Endodermal cell (in vitro differentiated cells): ENCODE measurements around the gene NAA16. TPM values are rescaled to one million over a fixed set of nuclear protein-coding genes. Genes with fewer than 3 reads are reported as not detected.

ENCODE experiments used
- DNase-seq: peaks from one replicate; pipeline ENCODE4 v3.0.0-alpha.2; 2017
- H3K27ac ChIP-seq: 2 replicates; pipeline ENCODE4 v1.5.1; 2013; ENCODE audit warnings: mild to moderate bottlenecking, low read depth, low read length, moderate library complexity
- H3K27me3 ChIP-seq: 2 replicates; pipeline ENCODE4 v1.6.1; 2013; ENCODE audit warnings: mild to moderate bottlenecking, low read length, moderate library complexity; ENCODE audit not compliant: insufficient read depth, control insufficient read depth, poor library complexity, severe bottlenecking
- H3K36me3 ChIP-seq: 2 replicates; pipeline ENCODE4 v1.7.0; 2013; ENCODE audit warnings: mild to moderate bottlenecking, low read length, moderate library complexity; ENCODE audit not compliant: control insufficient read depth, insufficient read depth
- H3K4me1 ChIP-seq: one replicate; pipeline ENCODE4 v1.7.0; 2013; ENCODE audit warnings: low read length; ENCODE audit not compliant: control insufficient read depth, insufficient read depth
- H3K4me3 ChIP-seq: 2 replicates; pipeline ENCODE4 v1.5.1; 2013; ENCODE audit warnings: mild to moderate bottlenecking, low read length, moderate library complexity
- H3K9ac ChIP-seq: 2 replicates; pipeline ENCODE4 v1.6.1; 2013; ENCODE audit warnings: mild to moderate bottlenecking, low read length, moderate library complexity; ENCODE audit not compliant: poor library complexity, severe bottlenecking; ENCODE audit errors: extremely low read depth
- H3K9me3 ChIP-seq: 2 replicates; pipeline ENCODE4 v1.6.1; 2013; ENCODE audit warnings: mild to moderate bottlenecking, low read length, moderate library complexity; ENCODE audit not compliant: control insufficient read depth
- H3K27ac Mint-ChIP-seq: 2 replicates; pipeline ENCODE4 v1.8.0; 2020; ENCODE audit warnings: mixed read lengths
- H3K27me3 Mint-ChIP-seq: 2 replicates; pipeline ENCODE4 v1.8.0; 2021; ENCODE audit warnings: mild to moderate bottlenecking, mixed read lengths; ENCODE audit not compliant: insufficient read depth
- H3K36me3 Mint-ChIP-seq: 2 replicates; pipeline ENCODE4 v1.8.0; 2020; ENCODE audit warnings: low read depth, mixed read lengths
- H3K4me1 Mint-ChIP-seq: 2 replicates; pipeline ENCODE4 v1.8.0; 2020; ENCODE audit warnings: mixed read lengths
- H3K4me3 Mint-ChIP-seq: 2 replicates; pipeline ENCODE4 v1.8.0; 2020; ENCODE audit warnings: mild to moderate bottlenecking, moderate library complexity, mixed read lengths
- H3K9me3 Mint-ChIP-seq: 2 replicates; pipeline ENCODE4 v1.8.0; 2020; ENCODE audit warnings: mild to moderate bottlenecking, mixed read lengths
- CTCF ChIP-seq: fragments of 200-600 bp; sonication (generic); conservative IDR thresholded peaks from 2 replicates; pipeline ENCODE4 v1.5.0; 2021; ENCODE audit warnings: antibody characterized with exemption, mild to moderate bottlenecking
- WGBS, 2 experiments: methylation state at CpG; one replicate each; pipeline versions ENCODE4 v1.1.5 to v1.1.7; 2013; ENCODE audit warnings: missing lambda C conversion rate in 2 of 2, mixed read lengths in 1 of 2; ENCODE audit not compliant: insufficient coverage in 1 of 2, insufficient read length in 1 of 2; 5-methylcytosine and 5-hydroxymethylcytosine counted together
- total RNA-seq, 2 donors: library from RNA; stranded (reverse); fragmentation: NEBNext Ultra II Directional in 1 of 2; extraction: Animal tissue kit (Norgen Biotek cat#: 25700) in 1 of 2; gene quantifications; 2 replicates in 1 of 2; 3 replicates in 1 of 2; pipeline ENCODE4 v1.2.1, GENCODE V29; 2021

Gene NAA16
- total RNA-seq, 2 donors from 2014 or later, result 29.3 to 30.9 TPM

GRCh38 chr13:41405367-41405766, 94.3 kb downstream of the NAA16 start:
- H3K36me3 Mint-ChIP-seq, result no peaks in the 10 kb centered on the region
- no peak for DNase-seq
- no peak for TF ChIP-seq CTCF

GRCh38 chr13:41407380-41407779, 96.3 kb downstream of the NAA16 start:
- Histone ChIP-seq H3K4me3 (no peak overlapping the region), H3K36me3 (no peaks in the 10 kb centered on the region)
- peaks cover 8% of the 10 kb centered on the region for H3K4me1 Mint-ChIP-seq

More at GRCh38 chr13:41405367-41405766, 94.3 kb downstream of the NAA16 start:
- Histone ChIP-seq H3K9ac (no peak overlapping the region), H3K27ac (no peak overlapping the region), H3K4me3 (no peak overlapping the region), H3K36me3 (no peaks in the 10 kb centered on the region), H3K27me3 (no peaks in the 10 kb centered on the region), H3K4me1 (peaks cover 8% of the 10 kb centered on the region), H3K9me3 (no peaks in the 10 kb centered on the region)
- no peak overlapping the region for H3K4me3 Mint-ChIP-seq
- no peaks in the 10 kb centered on the region for H3K9me3 Mint-ChIP-seq
- WGBS, 2 experiments, result 88 to 100% methylated on average over 1 of the region's 2 CpGs
- H3K4me1 Mint-ChIP-seq, result peaks cover 6% of the 10 kb centered on the region
- H3K27ac Mint-ChIP-seq, result no peak overlapping the region
- H3K27me3 Mint-ChIP-seq, result no peaks in the 10 kb centered on the region

GRCh38 chr13:41408121-41408520, 97.1 kb downstream of the NAA16 start:
- no peak overlapping the region for H3K27ac ChIP-seq
- peaks cover under 1% of the 10 kb centered on the region for H3K4me1 ChIP-seq
- no peak overlapping the region for H3K4me3 Mint-ChIP-seq
- no peaks in the 10 kb centered on the region for H3K27me3 ChIP-seq
- no peak overlapping the region for H3K9ac ChIP-seq
- no peaks in the 10 kb centered on the region for H3K9me3 Mint-ChIP-seq
- H3K36me3 Mint-ChIP-seq, result no peaks in the 10 kb centered on the region
- no peak overlapping the region for H3K27ac Mint-ChIP-seq
- TF ChIP-seq CTCF, result no peak
- no peaks in the 10 kb centered on the region for H3K36me3 ChIP-seq
- H3K27me3 Mint-ChIP-seq, result no peaks in the 10 kb centered on the region
- no peak for DNase-seq
- H3K4me3 ChIP-seq, result no peak overlapping the region
- no peaks in the 10 kb centered on the region for H3K9me3 ChIP-seq
- peaks cover 2% of the 10 kb centered on the region for H3K4me1 Mint-ChIP-seq

More at GRCh38 chr13:41407380-41407779, 96.3 kb downstream of the NAA16 start:
- no peak for DNase-seq
- Histone ChIP-seq H3K27me3 (no peaks in the 10 kb centered on the region), H3K9ac (no peak overlapping the region), H3K27ac (no peak overlapping the region), H3K4me1 (peaks cover 8% of the 10 kb centered on the region), H3K9me3 (no peaks in the 10 kb centered on the region)
- no peaks in the 10 kb centered on the region for H3K9me3 Mint-ChIP-seq
- 50 to 67% methylated on average over 2 to 3 of the region's 3 CpGs for WGBS, 2 experiments
- H3K27me3 Mint-ChIP-seq, result no peaks in the 10 kb centered on the region
- H3K4me3 Mint-ChIP-seq, result no peak overlapping the region
- no peak for TF ChIP-seq CTCF
- no peaks in the 10 kb centered on the region for H3K36me3 Mint-ChIP-seq
- no peak overlapping the region for H3K27ac Mint-ChIP-seq
